Smooth muscle cell (in vitro differentiated cells): ENCODE data around the gene KCNH1. TPM values are rescaled to one million over a fixed set of nuclear protein-coding genes. Genes with fewer than 3 reads are reported as not detected.

Experiments
- DNase-seq: peaks from one replicate; lab custom pipeline; 2025; ENCODE audit not compliant: unreplicated experiment; lab: John Stamatoyannopoulos, UW
- H2AFZ ChIP-seq: fragments of 200-600 bp; sonication (generic); 2 replicates; pipeline ENCODE4 v1.6.0; 2016; ENCODE audit warnings: antibody characterized with exemption, low read depth, mild to moderate bottlenecking
- H3F3A ChIP-seq: fragments of 200-600 bp; sonication (generic); 2 replicates; pipeline ENCODE4 v1.6.0; 2017; ENCODE audit warnings: antibody characterized with exemption, low read depth
- H3K27ac ChIP-seq: fragments of 200-600 bp; sonication (generic); 2 replicates; pipeline ENCODE4 v1.5.1; 2016; ENCODE audit warnings: low read depth, mild to moderate bottlenecking
- H3K27me3 ChIP-seq: fragments of 200-600 bp; sonication (generic); 2 replicates; pipeline ENCODE4 v1.6.1; 2016; ENCODE audit warnings: low read depth, mild to moderate bottlenecking
- H3K36me3 ChIP-seq: fragments of 200-600 bp; sonication (generic); 2 replicates; pipeline ENCODE4 v1.5.1; 2016; ENCODE audit warnings: low read depth
- H3K4me1 ChIP-seq: fragments of 200-600 bp; sonication (generic); 2 replicates; pipeline ENCODE4 v1.5.1; 2016; ENCODE audit warnings: low read depth
- H3K4me2 ChIP-seq: fragments of 200-600 bp; sonication (generic); 2 replicates; pipeline ENCODE4 v1.6.0; 2016; ENCODE audit warnings: mild to moderate bottlenecking
- H3K4me3 ChIP-seq: fragments of 200-600 bp; sonication (generic); 2 replicates; pipeline ENCODE4 v1.5.1; 2016; ENCODE audit warnings: mild to moderate bottlenecking
- H3K79me2 ChIP-seq: fragments of 200-600 bp; sonication (generic); 2 replicates; pipeline ENCODE4 v1.6.0; 2016; ENCODE audit warnings: low read depth, mild to moderate bottlenecking
- H3K9ac ChIP-seq: fragments of 200-600 bp; sonication (generic); 2 replicates; pipeline ENCODE4 v1.6.0; 2016; ENCODE audit warnings: low read depth
- H3K9me3 ChIP-seq: fragments of 200-600 bp; sonication (generic); replicated peaks from 2 replicates; pipeline ENCODE4 v1.5.1; 2016; ENCODE audit warnings: low read depth
- H4K20me1 ChIP-seq: fragments of 200-600 bp; sonication (generic); 2 replicates; pipeline ENCODE4 v1.6.0; 2016; ENCODE audit warnings: low read depth
- WGBS: methylation state at CpG from one replicate; pipeline ENCODE4 v1.1.7; 2016; ENCODE audit warnings: low lambda C conversion rate; 5-methylcytosine and 5-hydroxymethylcytosine counted together
- polyA plus RNA-seq: library from polyadenylated mRNA; unstranded; fragments of >200 nt; fragmentation: Nextera tagmentation; extraction: Ambion mirVana; gene quantifications from 2 replicates; pipeline ENCODE4 v1.2.1, GENCODE V29; 2016
- total RNA-seq: library from RNA; depleted of rRNA; stranded (reverse); fragments of >200 nt; gene quantifications from 2 replicates; pipeline ENCODE4 v1.2.3, GENCODE V29; 2014
- TF ChIP-seq, protein P1 (sequence below): fragments of 200-600 bp; sonication (generic); IDR thresholded peaks from 2 replicates; pipeline ENCODE4 v1.5.1; 2017; ENCODE audit warnings: borderline replicate concordance, mild to moderate bottlenecking, antibody characterized with exemption; ENCODE audit not compliant: insufficient read depth, poor library complexity, severe bottlenecking

KCNH1 gene
- total and polyA plus RNA-seq, 2 experiments from 2014 or later = 0.30 to 1.9 TPM

DNA sequence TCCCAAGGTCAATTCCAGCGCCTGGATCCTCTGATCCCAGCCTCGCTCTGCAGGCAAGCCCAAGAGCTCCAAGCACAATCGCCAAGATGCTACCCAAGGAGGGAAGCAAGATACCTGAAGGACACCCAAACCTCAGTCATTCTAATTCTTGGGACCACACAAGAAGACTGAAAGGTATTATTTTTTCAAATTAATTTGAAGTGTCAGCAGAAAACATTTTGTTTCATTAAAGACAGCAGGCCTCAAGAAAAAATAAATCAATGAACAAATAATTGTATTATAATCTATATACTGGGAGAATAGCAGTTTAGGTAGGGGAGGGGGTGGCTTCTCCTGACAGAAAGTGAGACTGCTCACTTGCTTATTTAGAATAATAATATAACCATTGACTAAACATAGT, 457.4 kb downstream of the KCNH1 start:
- no peaks in the 10 kb centered on the region for H3K79me2 ChIP-seq
- no peaks in the 10 kb centered on the region for H4K20me1 ChIP-seq
- no peak overlapping the region for H3K4me2 ChIP-seq
- no peak overlapping the region for H3K9ac ChIP-seq
- H3K36me3 ChIP-seq = no peaks in the 10 kb centered on the region
- H3K27ac ChIP-seq = no peak overlapping the region
- WGBS = 79% methylated on average over 3 of the region's 3 CpGs
- H3K4me1 ChIP-seq = no peaks in the 10 kb centered on the region
- no peak overlapping the region for H3K4me3 ChIP-seq
- no peak overlapping the region for H2AFZ ChIP-seq
- peaks cover 24% of the 10 kb centered on the region for H3K27me3 ChIP-seq
- TF ChIP-seq, protein P1, sequence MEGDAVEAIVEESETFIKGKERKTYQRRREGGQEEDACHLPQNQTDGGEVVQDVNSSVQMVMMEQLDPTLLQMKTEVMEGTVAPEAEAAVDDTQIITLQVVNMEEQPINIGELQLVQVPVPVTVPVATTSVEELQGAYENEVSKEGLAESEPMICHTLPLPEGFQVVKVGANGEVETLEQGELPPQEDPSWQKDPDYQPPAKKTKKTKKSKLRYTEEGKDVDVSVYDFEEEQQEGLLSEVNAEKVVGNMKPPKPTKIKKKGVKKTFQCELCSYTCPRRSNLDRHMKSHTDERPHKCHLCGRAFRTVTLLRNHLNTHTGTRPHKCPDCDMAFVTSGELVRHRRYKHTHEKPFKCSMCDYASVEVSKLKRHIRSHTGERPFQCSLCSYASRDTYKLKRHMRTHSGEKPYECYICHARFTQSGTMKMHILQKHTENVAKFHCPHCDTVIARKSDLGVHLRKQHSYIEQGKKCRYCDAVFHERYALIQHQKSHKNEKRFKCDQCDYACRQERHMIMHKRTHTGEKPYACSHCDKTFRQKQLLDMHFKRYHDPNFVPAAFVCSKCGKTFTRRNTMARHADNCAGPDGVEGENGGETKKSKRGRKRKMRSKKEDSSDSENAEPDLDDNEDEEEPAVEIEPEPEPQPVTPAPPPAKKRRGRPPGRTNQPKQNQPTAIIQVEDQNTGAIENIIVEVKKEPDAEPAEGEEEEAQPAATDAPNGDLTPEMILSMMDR = no peak
- no peaks in the 10 kb centered on the region for H3F3A ChIP-seq
- H3K9me3 ChIP-seq = no peaks in the 10 kb centered on the region
- no peak for DNase-seq

DNA sequence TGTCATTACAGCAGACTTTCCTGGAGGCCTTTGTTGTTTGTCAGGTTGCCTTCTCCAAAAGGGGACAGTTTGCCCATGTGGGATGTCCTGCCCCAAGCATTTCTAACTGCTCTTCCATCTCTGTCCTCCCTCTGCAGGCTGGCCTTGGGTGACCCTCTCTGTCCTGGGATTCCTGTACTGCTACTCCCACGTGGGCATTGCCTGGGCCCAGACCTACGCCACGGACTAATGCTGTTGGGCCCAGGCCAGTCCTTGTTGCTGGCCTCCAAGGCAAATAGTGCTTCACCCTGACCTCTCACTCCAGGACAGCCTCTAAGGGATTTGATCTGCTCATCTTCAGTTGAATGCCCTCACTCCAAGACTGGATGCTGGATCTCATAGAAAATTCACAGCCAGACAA, 459.8 kb downstream of the KCNH1 start:
- Histone ChIP-seq H3K4me2 (no peak overlapping the region), H3K4me3 (no peak overlapping the region), H3K27ac (no peak overlapping the region), H3K36me3 (no peaks in the 10 kb centered on the region), H2AFZ (no peak overlapping the region), H3K9me3 (no peaks in the 10 kb centered on the region), H3F3A (no peaks in the 10 kb centered on the region), H3K27me3 (peaks cover 36% of the 10 kb centered on the region), H3K4me1 (no peaks in the 10 kb centered on the region), H3K79me2 (no peaks in the 10 kb centered on the region), H4K20me1 (no peaks in the 10 kb centered on the region), H3K9ac (no peak overlapping the region)
- no peak for DNase-seq
- TF ChIP-seq, protein P1 = no peak
- 94% methylated on average over 3 of the region's 3 CpGs for WGBS

DNA sequence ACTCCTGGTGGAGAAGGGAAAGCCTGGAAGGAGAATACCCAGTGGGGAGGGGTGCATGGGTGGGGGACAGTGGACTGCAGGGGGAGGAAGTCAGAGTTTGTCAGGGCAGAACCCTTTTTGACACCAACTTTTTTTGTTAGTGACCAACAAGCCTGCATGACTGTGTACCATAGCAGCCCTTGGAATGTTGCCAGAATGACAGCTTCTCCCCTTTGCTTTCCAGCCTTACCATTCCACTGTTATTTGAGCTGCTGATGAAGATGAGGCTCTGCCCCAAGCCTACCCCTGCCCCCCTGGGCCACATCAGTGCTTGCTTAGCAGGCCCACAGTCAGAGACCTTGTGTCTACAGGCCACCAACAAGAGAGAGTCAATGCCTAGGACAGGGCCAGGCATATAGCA, 464.0 kb downstream of the KCNH1 start:
- no peaks in the 10 kb centered on the region for H3K79me2 ChIP-seq
- peaks cover 48% of the 10 kb centered on the region for H3K27me3 ChIP-seq
- no peak overlapping the region for H3K4me2 ChIP-seq
- no peak overlapping the region for H3K27ac ChIP-seq
- no peaks in the 10 kb centered on the region for H3F3A ChIP-seq
- H3K36me3 ChIP-seq = no peaks in the 10 kb centered on the region
- H3K4me1 ChIP-seq = no peaks in the 10 kb centered on the region
- no peak overlapping the region for H2AFZ ChIP-seq
- H4K20me1 ChIP-seq = no peaks in the 10 kb centered on the region
- H3K9ac ChIP-seq = no peak overlapping the region
- TF ChIP-seq, protein P1 = no peak
- DNase-seq = no peak
- H3K4me3 ChIP-seq = no peak overlapping the region
- H3K9me3 ChIP-seq = no peaks in the 10 kb centered on the region

DNA sequence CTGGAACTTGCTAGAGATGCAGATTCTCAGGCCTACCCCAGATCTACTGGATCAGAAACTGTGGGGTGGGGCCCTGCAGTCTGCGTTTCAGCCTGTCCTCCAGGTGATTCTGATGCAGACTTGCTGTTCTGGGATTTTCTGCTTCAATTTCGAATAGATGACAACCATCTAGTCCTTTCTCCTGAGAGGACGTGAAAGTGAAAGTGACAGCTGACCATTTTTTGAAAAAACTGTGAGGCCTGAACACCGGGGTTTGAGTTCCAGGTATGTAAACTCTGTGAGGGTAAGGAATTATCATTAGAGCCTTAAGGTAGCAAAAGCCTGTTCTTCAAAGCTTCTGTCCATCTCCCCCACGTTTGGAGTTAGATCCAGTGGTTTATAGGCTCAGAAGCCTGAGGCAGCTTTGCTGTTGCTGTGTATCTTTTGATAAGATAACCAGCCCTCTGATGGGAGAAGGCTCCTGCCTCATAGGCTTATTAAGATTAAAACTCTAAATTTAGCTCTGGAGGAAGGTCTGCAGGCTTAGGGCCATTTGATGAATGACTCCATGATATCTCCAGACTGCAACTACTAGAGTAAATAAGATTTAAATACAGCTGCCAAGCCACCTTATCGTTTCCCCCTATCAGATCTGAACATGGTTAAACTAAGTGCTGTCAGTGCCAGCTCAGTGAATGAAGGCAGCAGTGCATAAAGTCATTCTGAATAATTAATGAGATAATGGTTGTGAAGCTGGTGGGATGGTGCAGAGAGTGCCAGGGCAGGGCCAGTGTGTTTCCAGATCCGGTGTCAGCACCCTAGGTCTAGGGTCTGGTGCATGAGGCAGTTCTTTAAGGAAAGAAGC, 470.0 kb downstream of the KCNH1 start:
- Histone ChIP-seq H3K27ac (no peak overlapping the region), H3K27me3 (peaks cover 68% of the 10 kb centered on the region), H3K36me3 (no peaks in the 10 kb centered on the region), H3K4me2 (peak overlapping the region; percentile 19), H3K9me3 (no peaks in the 10 kb centered on the region), H3K9ac (no peak overlapping the region), H4K20me1 (no peaks in the 10 kb centered on the region), H2AFZ (no peak overlapping the region), H3K79me2 (no peaks in the 10 kb centered on the region), H3K4me3 (no peak overlapping the region), H3K4me1 (no peaks in the 10 kb centered on the region), H3F3A (no peaks in the 10 kb centered on the region)
- WGBS = 46% methylated on average over 7 of the region's 7 CpGs
- TF ChIP-seq, protein P1 = no peak
- DNase-seq = no peak
